Mesothelial cell of epicardium (in vitro differentiated cells): ENCODE results near the gene LYRM9. TPM values are rescaled to one million over a fixed set of nuclear protein-coding genes. Genes with fewer than 3 reads are reported as not detected.
"Not testable (repeated sequence)": the region's sequence is repeated elsewhere in the genome, so short reads cannot be mapped to it uniquely, and the experiment has no call there.

ENCODE experiments used
- DNase-seq, 2 experiments: peaks; one replicate each; pipeline ENCODE4 v3.0.0; 2021; ENCODE audit warnings: low spot score in 2 of 2; ENCODE audit not compliant: unreplicated experiment in 2 of 2
- H3K27ac Mint-ChIP-seq: 2 replicates; pipeline ENCODE4 v1.8.0; 2021; ENCODE audit warnings: mixed read lengths
- H3K27me3 Mint-ChIP-seq: 2 replicates; pipeline ENCODE4 v1.8.0; 2021; ENCODE audit warnings: low read depth, mixed read lengths
- H3K36me3 Mint-ChIP-seq: 2 replicates; pipeline ENCODE4 v1.8.0; 2021; ENCODE audit warnings: mixed read lengths
- H3K4me1 Mint-ChIP-seq: 2 replicates; pipeline ENCODE4 v1.8.0; 2021; ENCODE audit warnings: mixed read lengths
- H3K4me3 Mint-ChIP-seq: 2 replicates; pipeline ENCODE4 v1.8.0; 2021; ENCODE audit warnings: mild to moderate bottlenecking, moderate library complexity, mixed read lengths
- H3K9me3 Mint-ChIP-seq: 2 replicates; pipeline ENCODE4 v1.8.0; 2021; ENCODE audit warnings: mixed read lengths
- CTCF ChIP-seq: fragments of 200-600 bp; sonication (generic); IDR thresholded peaks from one replicate; pipeline ENCODE4 v1.5.0; 2021; ENCODE audit warnings: antibody characterized with exemption; ENCODE audit not compliant: unreplicated experiment
- total RNA-seq: library from RNA; stranded (reverse); gene quantifications from 3 replicates; pipeline ENCODE4 v1.2.1, GENCODE V29; 2021

LYRM9 gene
- total RNA-seq, 1 donor from 2014 or later = 26.6 TPM

- Mint-ChIP-seq H3K4me3 (peak overlapping the region; percentile 72), H3K27me3 (peaks cover 7% of the 10 kb centered on the region), H3K9me3 (no peaks in the 10 kb centered on the region), H3K36me3 (no peaks in the 10 kb centered on the region), H3K27ac (no peak overlapping the region), H3K4me1 (peaks cover 26% of the 10 kb centered on the region)
- no peak for TF ChIP-seq CTCF
- no peak for DNase-seq
These were observed 1.3 kb downstream of the LYRM9 start for GRCh38 chr17:27891841-27892240.

- Mint-ChIP-seq H3K36me3 (no peaks in the 10 kb centered on the region), H3K4me3 (no peak overlapping the region), H3K9me3 (no peaks in the 10 kb centered on the region), H3K27me3 (peaks cover 3% of the 10 kb centered on the region), H3K4me1 (peaks cover 26% of the 10 kb centered on the region), H3K27ac (peak overlapping the region; percentile 35)
- DNase-seq = no peak
- TF ChIP-seq CTCF = no peak
These were observed 3.4 kb downstream of the LYRM9 start for GRCh38 chr17:27889711-27890251.

- no peak for TF ChIP-seq CTCF
- peaks cover 23% of the 10 kb centered on the region for H3K4me1 Mint-ChIP-seq
- H3K27ac Mint-ChIP-seq = peak overlapping the region; percentile 63
These were observed 4.2 kb downstream of the LYRM9 start for GRCh38 chr17:27888945-27889344.

GRCh38 chr17:27888067-27888466 lies 5.1 kb downstream of the LYRM9 start:
- Mint-ChIP-seq H3K4me1 (peaks cover 21% of the 10 kb centered on the region), H3K4me3 (no peak overlapping the region), H3K27me3 (no peaks in the 10 kb centered on the region), H3K27ac (no peak overlapping the region), H3K36me3 (no peaks in the 10 kb centered on the region), H3K9me3 (no peaks in the 10 kb centered on the region)
- TF ChIP-seq CTCF = no peak
- no peak for DNase-seq

More at GRCh38 chr17:27888945-27889344, 4.2 kb downstream of the LYRM9 start:
- no peak for DNase-seq
- Mint-ChIP-seq H3K9me3 (no peaks in the 10 kb centered on the region), H3K36me3 (no peaks in the 10 kb centered on the region), H3K27me3 (no peaks in the 10 kb centered on the region), H3K4me3 (no peak overlapping the region)

- not testable (repeated sequence) for H3K9me3 Mint-ChIP-seq, DNase-seq, H3K27me3 Mint-ChIP-seq, H3K36me3 Mint-ChIP-seq, H3K4me3 Mint-ChIP-seq, H3K27ac Mint-ChIP-seq
- H3K4me1 Mint-ChIP-seq = peaks cover 16% of the 10 kb centered on the region
These were observed 6.7 kb downstream of the LYRM9 start for GRCh38 chr17:27886348-27886906.

GRCh38 chr17:27882162-27882840 lies 10.9 kb downstream of the LYRM9 start:
- Mint-ChIP-seq H3K27ac (no peak overlapping the region), H3K27me3 (no peaks in the 10 kb centered on the region), H3K36me3 (peaks cover 3% of the 10 kb centered on the region), H3K9me3 (no peaks in the 10 kb centered on the region), H3K4me1 (peaks cover 8% of the 10 kb centered on the region), H3K4me3 (no peak overlapping the region)
- TF ChIP-seq CTCF = no peak
- no peak for DNase-seq
